ENCODE results near the gene CDH23.

- TF ChIP-seq CTCF (conservative IDR thresholded peaks at IDR 0.05 in 1 of 2, IDR thresholded peaks at IDR 0.05 in 1 of 2; ENCODE audit: extremely low read depth in 1 of 2, insufficient read depth in 1 of 2, low read depth in 1 of 2, low read length in 2 of 2) = no peak
- TF ChIP-seq EZH2 (IDR thresholded peaks at IDR 0.05; ENCODE audit: borderline replicate concordance, low read length) = no peak
These were observed 341.1 kb downstream of the CDH23 start for GRCh38 chr10:71737834-71738197.
